NB4 (cell line): ENCODE results near the gene TLCD3B.

ENCODE experiments used
- DNase-seq: peaks from one replicate; pipeline ENCODE4 v3.0.0; 2010; ENCODE audit warnings: low read depth
- H3K4me3 ChIP-seq: one replicate; pipeline ENCODE4 v1.5.1; 2011; ENCODE audit warnings: mild to moderate bottlenecking, low read depth, low read length, moderate library complexity
- CTCF ChIP-seq: IDR thresholded peaks from one replicate; pipeline ENCODE4 v1.5.1; 2012; ENCODE audit warnings: low read depth, low read length
- MYC ChIP-seq: IDR thresholded peaks from 2 replicates; pipeline ENCODE4 v1.6.1; 2011; ENCODE audit warnings: low read depth, low read length
- POLR2A ChIP-seq: IDR thresholded peaks from 2 replicates; pipeline ENCODE4 v1.6.1; 2011; ENCODE audit warnings: mild to moderate bottlenecking; ENCODE audit not compliant: insufficient read length; ENCODE audit errors: extremely low read depth
- TF ChIP-seq, protein P1 (sequence below): IDR thresholded peaks from 2 replicates; pipeline ENCODE4 v1.6.1; 2011; ENCODE audit warnings: low read depth, low read length

Gene TLCD3B

GRCh38 chr16:30066761-30067583 is 35.9 kb upstream of the TLCD3B start:
- DNase-seq, result peak; percentile 41
- TF ChIP-seq MYC (no peak), POLR2A (no peak), CTCF (no peak)
- TF ChIP-seq, protein P1, sequence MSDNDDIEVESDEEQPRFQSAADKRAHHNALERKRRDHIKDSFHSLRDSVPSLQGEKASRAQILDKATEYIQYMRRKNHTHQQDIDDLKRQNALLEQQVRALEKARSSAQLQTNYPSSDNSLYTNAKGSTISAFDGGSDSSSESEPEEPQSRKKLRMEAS, result no peak
- peak overlapping the region; percentile 90 for H3K4me3 ChIP-seq

- no peak for TF ChIP-seq MYC
- no peak for TF ChIP-seq POLR2A
- TF ChIP-seq, protein P1, result no peak
- TF ChIP-seq CTCF, result no peak
- peak overlapping the region; percentile 90 for H3K4me3 ChIP-seq
- DNase-seq, result peak; percentile 77
These were observed 35.1 kb upstream of the TLCD3B start for GRCh38 chr16:30065943-30066760.

DNA sequence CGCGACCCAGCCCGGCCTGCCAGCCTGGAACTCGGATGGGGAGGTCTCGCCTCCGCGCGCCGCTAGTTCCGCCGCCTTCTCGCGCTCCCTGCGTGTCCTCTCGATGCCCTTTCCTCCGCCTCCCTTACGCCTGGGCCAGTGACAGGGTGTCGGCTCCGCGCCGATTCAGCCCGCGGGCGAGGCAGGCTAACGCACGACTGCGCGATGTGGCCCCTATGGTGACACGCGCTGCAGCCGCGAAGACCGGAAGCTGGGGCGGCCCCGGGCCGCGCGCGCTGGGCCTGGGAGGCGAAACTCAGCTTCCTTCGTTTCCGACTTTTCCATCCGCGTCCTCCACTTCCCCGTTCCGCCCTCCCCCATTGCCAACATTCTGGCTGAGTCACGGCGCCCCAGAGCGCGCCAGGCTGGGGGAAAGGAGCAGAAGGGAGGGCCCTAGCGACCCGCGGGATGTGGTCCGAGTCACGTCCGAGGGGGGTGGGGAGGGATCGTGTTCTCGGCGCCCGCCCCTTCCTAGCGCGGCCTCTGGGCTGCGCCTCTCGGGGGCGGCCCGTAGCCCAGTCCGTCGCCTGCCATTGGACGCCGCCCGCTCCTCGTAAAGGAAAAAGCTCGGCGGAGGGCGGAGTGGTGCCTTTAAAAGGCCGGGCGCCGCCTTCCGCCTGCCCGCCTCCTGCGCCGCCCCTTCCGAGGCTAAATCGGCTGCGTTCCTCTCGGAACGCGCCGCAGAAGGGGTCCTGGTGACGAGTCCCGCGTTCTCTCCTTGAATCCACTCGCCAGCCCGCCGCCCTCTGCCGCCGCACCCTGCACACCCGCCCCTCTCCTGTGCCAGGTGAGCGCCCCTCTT is 34.3 kb upstream of the TLCD3B start, which contains the start of gene ALDOA:
Gene ALDOA (plus strand): TSS at position 659 of the 841 bp plus-strand sequence. CDS start 1,138 bp downstream, outside the sequence.
- peak; percentile 99 for DNase-seq
- TF ChIP-seq, protein P1, result no peak; the same call in 1 of the 2 replicates
- peak; percentile 91 for TF ChIP-seq MYC
- peak; percentile 83 for TF ChIP-seq POLR2A
- no peak for TF ChIP-seq CTCF
- peak within 1 kb of the TSS; percentile 92 for H3K4me3 ChIP-seq

DNA sequence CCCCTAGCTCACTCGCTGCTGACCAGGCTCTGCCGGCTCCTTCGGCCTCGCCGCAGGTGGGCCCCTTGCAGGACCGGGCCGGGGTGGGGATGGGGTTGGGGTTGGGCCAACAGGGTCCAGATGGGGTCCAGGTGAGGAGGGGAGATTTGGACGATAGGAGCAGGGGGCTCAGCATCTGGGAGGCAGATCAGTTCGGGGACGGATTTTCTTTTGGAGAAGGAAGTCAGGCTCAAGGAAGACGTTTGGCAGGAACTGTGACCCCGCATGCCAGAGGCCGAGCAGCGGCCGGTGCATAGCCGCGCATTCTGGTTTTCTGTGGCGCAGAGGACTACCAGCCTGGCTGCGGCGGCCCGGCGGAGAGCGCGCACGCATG is 33.6 kb upstream of the TLCD3B start:
- TF ChIP-seq MYC (no peak), CTCF (no peak), POLR2A (no peak)
- TF ChIP-seq, protein P1, result no peak
- DNase-seq, result no peak
- peak overlapping the region; percentile 92 for H3K4me3 ChIP-seq
